ENCODE measurements around the gene ERBIN. TPM values are rescaled to one million over a fixed set of nuclear protein-coding genes. Genes with fewer than 3 reads are reported as not detected.

ERBIN gene
- total and polyA plus RNA-seq, 10 of the 15 experiments (the other 5 are each of a cell fraction or from before 2014, with no cell fraction given) = 9.5 to 91.1 (median 49.4) TPM

GRCh38 chr5:65882278-65882677 is 44.1 kb upstream of the ERBIN start (continued):
- TF ChIP-seq TCF12 (IDR thresholded peaks at IDR 0.05; ENCODE audit: low read depth, low read length) = no peak
- no peak for TF ChIP-seq HCFC1 (IDR thresholded peaks at IDR 0.05; ENCODE audit: low read length)

- ChIA-PET RAD21 (ENCODE audit: unreplicated experiment) (no interaction called here), POLR2A (interaction anchor here (0.9 kb wide), 1 partner anchor 48 kb away, joined by 9 read pairs; no protein-coding TSS in a partner anchor), CTCF (no interaction called here), SMC1A (ENCODE audit: uncharacterized antibody, unreplicated experiment) (interaction anchor here (0.6 kb wide), 1 partner anchor 65 kb away, joined by 3 read pairs; no protein-coding TSS in a partner anchor)
- no peak overlapping the region for H2AFZ ChIP-seq (ENCODE audit: control insufficient read depth, low read depth, low read length)
- H3K4me2 ChIP-seq (ENCODE audit: control insufficient read depth, insufficient read depth) = no peak overlapping the region
- H4K20me1 ChIP-seq (ENCODE audit: control insufficient read depth, insufficient read depth) = no peaks in the 10 kb centered on the region
- no peaks in the 10 kb centered on the region for H3K4me1 ChIP-seq (ENCODE audit: control insufficient read depth, insufficient read depth, low read length)
- no peaks in the 10 kb centered on the region for H3K27me3 ChIP-seq (replicated peaks in 1 of 2; ENCODE audit: control insufficient read depth in 2 of 2, insufficient read depth in 2 of 2, low read length in 1 of 2)
- no peak for DNase-seq (ENCODE audit: low read depth, low spot score)
- 93% methylated on average over 4 of the region's 4 CpGs for WGBS (ENCODE audit: insufficient coverage, insufficient replicate concordance, low lambda C conversion rate, missing lambda C conversion rate)
- H3K9ac ChIP-seq (ENCODE audit: control insufficient read depth, insufficient read depth, low read length) = no peak overlapping the region
- no peak overlapping the region for H3K27ac ChIP-seq (ENCODE audit: control insufficient read depth, insufficient read depth)
- intact Hi-C loops (cut with micrococcal nuclease; ENCODE audit: unreplicated experiment) (no loop called here), in situ Hi-C loops (cut with MboI) (no loop called here)
- H3K9me3 ChIP-seq (replicated peaks; ENCODE audit: control insufficient read depth, insufficient read depth, low read length) = no peaks in the 10 kb centered on the region
- BruUV-seq (replicated peaks) = no TSS peak
- H3K4me3 ChIP-seq = no peak overlapping the region
- ATAC-seq = no peak
- H3K36me3 ChIP-seq (ENCODE audit: control insufficient read depth in 2 of 2, insufficient read depth in 2 of 2, low read length in 1 of 2) = no peaks in the 10 kb centered on the region
- no peak for FAIRE-seq
- H3K79me2 ChIP-seq (ENCODE audit: control insufficient read depth, insufficient read depth, low read length) = no peaks in the 10 kb centered on the region
- TF ChIP-seq TAF1 (IDR thresholded peaks at IDR 0.05; ENCODE audit: borderline replicate concordance, low read depth, low read length) = no peak
- TF ChIP-seq ZBTB4 (CRISPR knock-in tag; IDR thresholded peaks at IDR 0.05) = no peak
- no peak for TF ChIP-seq WRNIP1 (IDR thresholded peaks at IDR 0.05; ENCODE audit: borderline replicate concordance, low read depth, low read length)
- no peak for TF ChIP-seq CBX3 (IDR thresholded peaks at IDR 0.05; ENCODE audit: borderline replicate concordance, low read depth)
- TF ChIP-seq SPI1 (IDR thresholded peaks at IDR 0.05; ENCODE audit: borderline replicate concordance, insufficient read depth, low read depth, low read length) = no peak
- TF ChIP-seq POLR2AphosphoS2 (IDR thresholded peaks at IDR 0.05; ENCODE audit: low read depth, low read length) = no peak
- TF ChIP-seq NRF1 (conservative IDR thresholded peaks at IDR 0.05; ENCODE audit: low read depth, low read length) = no peak
- no peak for TF ChIP-seq HCFC1 (IDR thresholded peaks at IDR 0.05; ENCODE audit: low read length)
- TF ChIP-seq FOXM1 (IDR thresholded peaks at IDR 0.05; ENCODE audit: low read depth, low read length) = no peak
- TF ChIP-seq GABPA (IDR thresholded peaks at IDR 0.05; ENCODE audit: low read depth) = no peak
- no peak for TF ChIP-seq RCOR1 (conservative IDR thresholded peaks at IDR 0.05; ENCODE audit: low read depth, low read length)
- no peak for TF ChIP-seq CUX1 (IDR thresholded peaks at IDR 0.05; ENCODE audit: insufficient replicate concordance, low read depth, low read length)
- TF ChIP-seq NR2F1 (conservative IDR thresholded peaks at IDR 0.05) = no peak
- no peak for TF ChIP-seq NR2C2 (IDR thresholded peaks at IDR 0.05; ENCODE audit: borderline replicate concordance, control insufficient read depth, insufficient read length, low read depth)
- no peak for TF ChIP-seq ZNF622 (IDR thresholded peaks at IDR 0.05)
- no peak for TF ChIP-seq CREM (IDR thresholded peaks at IDR 0.05; ENCODE audit: low read depth)
These were observed 42.9 kb upstream of the ERBIN start for GRCh38 chr5:65883461-65883860.

All from GM12878 (cell line).